ENCODE results near the gene MRPS18A.

DNA sequence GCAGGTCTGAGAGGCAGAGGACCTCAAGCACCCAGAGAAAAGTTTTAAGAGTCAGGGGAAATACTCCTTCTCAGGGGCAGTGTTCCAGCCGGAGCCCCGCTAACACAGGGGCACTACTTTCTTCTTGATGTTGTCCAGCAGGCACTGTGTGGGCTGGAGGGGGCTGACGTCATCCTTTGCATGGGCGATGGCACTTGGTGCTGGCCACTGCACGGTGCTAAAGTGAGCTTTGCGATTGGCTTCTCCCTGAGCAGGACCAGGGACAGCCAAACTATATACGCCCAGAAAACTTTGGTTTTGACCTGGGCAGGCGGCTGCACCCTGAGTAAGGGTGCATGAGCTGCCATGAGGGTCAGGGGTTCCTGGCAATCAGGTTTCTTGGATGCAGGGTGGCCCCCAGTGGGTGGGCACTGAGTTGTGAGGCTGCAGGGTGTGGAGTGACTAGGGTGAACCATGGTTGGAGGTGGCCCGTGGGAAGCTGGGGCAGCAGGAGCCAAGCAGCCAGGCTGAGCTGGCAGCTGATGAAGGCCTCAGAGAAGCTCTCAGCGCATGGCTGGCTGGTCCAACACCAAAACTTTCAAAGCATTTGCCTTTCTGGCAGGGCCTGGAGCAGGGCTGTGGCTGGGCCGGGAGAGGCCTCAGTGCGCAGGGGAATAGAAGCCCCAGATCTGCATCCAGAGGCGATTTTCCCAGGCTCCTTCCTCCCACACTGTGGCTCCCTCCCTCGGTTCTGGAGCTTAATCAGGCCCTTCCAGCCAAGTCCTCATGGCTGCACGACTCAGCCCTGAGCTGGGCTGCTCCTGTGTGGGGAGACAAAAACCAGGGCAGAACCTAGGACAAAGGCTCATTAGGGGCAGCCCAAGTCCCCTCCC is 18.3 kb downstream of the MRPS18A start:
- TF ChIP-seq YY1 (IDR thresholded peaks at IDR 0.05; ENCODE audit: insufficient read depth, insufficient read length) (no peak), ZNF274 (IDR thresholded peaks at IDR 0.05; ENCODE audit: low read depth, low read length) (no peak), SUZ12 (IDR thresholded peaks at IDR 0.05; ENCODE audit: extremely low read depth, insufficient read depth, insufficient read length) (no peak)
